SU-DHL-6 (cell line): ENCODE measurements around the gene IL1RN.

ENCODE experiments used
- H2AFZ ChIP-seq: fragments of 200-600 bp; sonication (generic); 2 replicates; pipeline ENCODE4 v1.6.1; 2014; ENCODE audit warnings: low read depth, mild to moderate bottlenecking, moderate library complexity, mixed read lengths, antibody characterized with exemption, low read length; ENCODE audit not compliant: severe bottlenecking
- H3F3A ChIP-seq: fragments of 200-600 bp; shearing (Covaris generic); 2 replicates; pipeline ENCODE4 v1.6.0; 2016; ENCODE audit warnings: antibody characterized with exemption, mild to moderate bottlenecking; ENCODE audit not compliant: insufficient read depth
- H3K27ac ChIP-seq: fragments of 200-600 bp; sonication (generic); 2 replicates; pipeline ENCODE4 v1.5.1; 2016; ENCODE audit warnings: low read depth, mild to moderate bottlenecking, low read length, moderate library complexity, mixed read lengths
- H3K27me3 ChIP-seq: fragments of 200-600 bp; sonication (generic), shearing (Covaris generic); 2 replicates; pipeline ENCODE4 v1.6.0; 2014; ENCODE audit warnings: mild to moderate bottlenecking, low read length
- H3K36me3 ChIP-seq: fragments of 200-600 bp; sonication (generic); 2 replicates; pipeline ENCODE4 v1.6.1; 2014; ENCODE audit warnings: mild to moderate bottlenecking, low read length, mixed read lengths
- H3K4me2 ChIP-seq: fragments of 300-600, 200-600 bp; shearing (Covaris generic), sonication (generic); 2 replicates; pipeline ENCODE4 v1.6.0; 2014; ENCODE audit warnings: low read length, low read depth, mild to moderate bottlenecking; ENCODE audit not compliant: poor library complexity, severe bottlenecking
- H3K4me3 ChIP-seq: fragments of 200-600 bp; sonication (generic); 2 replicates; pipeline ENCODE4 v1.5.1; 2014; ENCODE audit warnings: antibody characterized with exemption, low read length, mild to moderate bottlenecking, mixed read lengths; ENCODE audit not compliant: insufficient read depth, poor library complexity, severe bottlenecking
- H3K79me2 ChIP-seq: fragments of 200-600 bp; sonication (generic); 2 replicates; pipeline ENCODE4 v1.6.1; 2014; ENCODE audit warnings: mild to moderate bottlenecking, low read length, moderate library complexity; ENCODE audit not compliant: insufficient read depth
- H3K9ac ChIP-seq: fragments of 200-600 bp; sonication (generic); 2 replicates; pipeline ENCODE4 v1.7.0; 2014; ENCODE audit warnings: mild to moderate bottlenecking, low read length
- H3K9me2 ChIP-seq: fragments of 200-600 bp; sonication (generic); replicated peaks from 2 replicates; pipeline ENCODE4 v1.6.1; 2014; ENCODE audit warnings: low read length; ENCODE audit not compliant: insufficient read depth
- H3K9me3 ChIP-seq: fragments of 200-600 bp; sonication (generic); 2 replicates; pipeline ENCODE4 v1.6.1; 2014; ENCODE audit warnings: low read length, mixed read lengths; ENCODE audit not compliant: insufficient read depth
- H4K20me1 ChIP-seq: fragments of 200-600 bp; sonication (generic); 2 replicates; pipeline ENCODE4 v1.6.1; 2014; ENCODE audit warnings: low read depth, mild to moderate bottlenecking, antibody characterized with exemption, low read length, moderate library complexity, mixed read lengths
- EZH2phosphoT487 ChIP-seq: fragments of 200-600 bp; sonication (generic), shearing (Covaris generic); conservative IDR thresholded peaks from 2 replicates; pipeline ENCODE4 v1.6.1; 2018; ENCODE audit warnings: mild to moderate bottlenecking, antibody characterized with exemption, low read length, moderate library complexity, mixed read lengths
- TF ChIP-seq, protein P1 (sequence below): fragments of 200-600 bp; sonication (generic); IDR thresholded peaks from one replicate; pipeline ENCODE4 v1.5.1; 2017; ENCODE audit warnings: antibody characterized with exemption, mild to moderate bottlenecking, low read length, moderate library complexity; ENCODE audit not compliant: insufficient read depth, poor library complexity, severe bottlenecking

IL1RN gene

DNA sequence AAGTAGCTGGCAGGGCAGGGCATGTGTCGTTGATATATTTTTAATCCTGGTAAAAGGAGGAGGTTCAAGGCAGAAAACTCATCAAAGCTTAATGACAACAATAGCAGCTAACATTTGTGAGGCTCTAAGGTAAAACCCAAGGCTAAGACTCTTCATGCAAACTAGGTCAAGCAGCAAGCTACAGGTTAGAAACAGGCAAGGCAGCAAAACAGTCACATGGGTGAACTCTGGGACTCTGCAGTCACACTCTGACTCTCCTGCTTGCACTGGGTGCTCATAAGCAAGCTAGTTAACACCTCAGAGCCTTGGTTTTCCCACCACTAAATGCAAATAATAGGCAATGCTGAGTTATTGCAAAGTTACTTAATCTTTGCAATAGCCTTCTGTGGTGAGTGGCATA is 7.9 kb downstream of the IL1RN start:
- H3K4me2 ChIP-seq: no peak overlapping the region
- H3K4me3 ChIP-seq: no peak overlapping the region
- no peak overlapping the region for H2AFZ ChIP-seq
- H3K27me3 ChIP-seq: no peaks in the 10 kb centered on the region
- no peaks in the 10 kb centered on the region for H3K9me2 ChIP-seq
- H3K9ac ChIP-seq: no peak overlapping the region
- no peaks in the 10 kb centered on the region for H3F3A ChIP-seq
- H3K27ac ChIP-seq: no peak overlapping the region
- no peaks in the 10 kb centered on the region for H3K9me3 ChIP-seq
- H3K79me2 ChIP-seq: no peaks in the 10 kb centered on the region
- H3K36me3 ChIP-seq: no peaks in the 10 kb centered on the region
- no peak for TF ChIP-seq EZH2phosphoT487
- TF ChIP-seq, protein P1, sequence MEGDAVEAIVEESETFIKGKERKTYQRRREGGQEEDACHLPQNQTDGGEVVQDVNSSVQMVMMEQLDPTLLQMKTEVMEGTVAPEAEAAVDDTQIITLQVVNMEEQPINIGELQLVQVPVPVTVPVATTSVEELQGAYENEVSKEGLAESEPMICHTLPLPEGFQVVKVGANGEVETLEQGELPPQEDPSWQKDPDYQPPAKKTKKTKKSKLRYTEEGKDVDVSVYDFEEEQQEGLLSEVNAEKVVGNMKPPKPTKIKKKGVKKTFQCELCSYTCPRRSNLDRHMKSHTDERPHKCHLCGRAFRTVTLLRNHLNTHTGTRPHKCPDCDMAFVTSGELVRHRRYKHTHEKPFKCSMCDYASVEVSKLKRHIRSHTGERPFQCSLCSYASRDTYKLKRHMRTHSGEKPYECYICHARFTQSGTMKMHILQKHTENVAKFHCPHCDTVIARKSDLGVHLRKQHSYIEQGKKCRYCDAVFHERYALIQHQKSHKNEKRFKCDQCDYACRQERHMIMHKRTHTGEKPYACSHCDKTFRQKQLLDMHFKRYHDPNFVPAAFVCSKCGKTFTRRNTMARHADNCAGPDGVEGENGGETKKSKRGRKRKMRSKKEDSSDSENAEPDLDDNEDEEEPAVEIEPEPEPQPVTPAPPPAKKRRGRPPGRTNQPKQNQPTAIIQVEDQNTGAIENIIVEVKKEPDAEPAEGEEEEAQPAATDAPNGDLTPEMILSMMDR: no peak
- H4K20me1 ChIP-seq: no peaks in the 10 kb centered on the region

DNA sequence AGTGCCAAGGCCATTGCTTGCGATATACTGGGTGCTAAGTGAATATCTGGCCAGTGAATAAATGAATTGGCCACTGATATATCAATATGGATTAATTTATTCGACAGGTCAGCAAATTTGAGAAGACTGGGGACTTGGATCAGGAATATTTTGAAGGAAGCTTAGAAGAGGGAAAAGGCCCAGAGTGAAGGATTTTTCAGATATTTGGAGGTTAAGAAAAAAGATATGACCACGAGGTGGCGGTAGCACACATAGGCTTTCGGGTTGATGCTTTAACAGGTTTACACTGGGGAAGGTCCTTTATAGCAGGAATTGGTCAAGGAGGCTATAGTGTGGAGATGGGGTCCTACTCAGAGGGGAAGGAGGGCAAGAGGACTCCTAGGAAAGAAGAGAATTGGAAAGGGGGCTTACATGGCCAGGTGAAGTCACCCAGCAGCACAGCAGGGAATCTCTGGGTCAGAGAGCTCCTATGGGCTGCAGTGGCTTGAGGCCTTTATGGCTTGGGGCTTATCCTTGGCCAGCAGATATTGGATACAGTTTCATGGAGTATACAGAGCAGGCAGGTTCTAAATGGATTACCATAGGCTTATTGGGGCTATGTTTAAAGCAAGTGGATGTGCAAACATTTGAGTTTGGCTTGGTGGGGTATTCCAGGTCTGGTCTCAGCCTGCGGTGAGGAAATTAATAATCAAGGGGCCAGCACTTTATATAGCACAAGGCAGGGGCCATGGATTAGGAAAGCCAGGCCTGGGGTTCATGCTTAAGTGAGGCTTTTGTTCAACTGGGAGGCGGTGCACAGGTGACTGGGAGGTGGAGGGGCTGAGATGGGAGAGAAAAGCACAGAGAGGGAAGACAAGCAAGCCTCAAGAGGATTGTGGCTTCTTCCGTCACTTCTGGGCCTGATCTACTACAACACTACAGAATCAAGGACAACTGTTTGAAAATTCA is 9.7 kb downstream of the IL1RN start:
- no peaks in the 10 kb centered on the region for H3K36me3 ChIP-seq
- H3K4me3 ChIP-seq: no peak overlapping the region
- no peaks in the 10 kb centered on the region for H3F3A ChIP-seq
- no peaks in the 10 kb centered on the region for H3K79me2 ChIP-seq
- H4K20me1 ChIP-seq: no peaks in the 10 kb centered on the region
- no peak overlapping the region for H2AFZ ChIP-seq
- no peaks in the 10 kb centered on the region for H3K9me2 ChIP-seq
- no peak overlapping the region for H3K27ac ChIP-seq
- H3K9ac ChIP-seq: no peak overlapping the region
- no peaks in the 10 kb centered on the region for H3K9me3 ChIP-seq
- no peak overlapping the region for H3K4me2 ChIP-seq
- TF ChIP-seq EZH2phosphoT487: no peak
- TF ChIP-seq, protein P1: peak; percentile 56
- H3K27me3 ChIP-seq: no peaks in the 10 kb centered on the region

DNA sequence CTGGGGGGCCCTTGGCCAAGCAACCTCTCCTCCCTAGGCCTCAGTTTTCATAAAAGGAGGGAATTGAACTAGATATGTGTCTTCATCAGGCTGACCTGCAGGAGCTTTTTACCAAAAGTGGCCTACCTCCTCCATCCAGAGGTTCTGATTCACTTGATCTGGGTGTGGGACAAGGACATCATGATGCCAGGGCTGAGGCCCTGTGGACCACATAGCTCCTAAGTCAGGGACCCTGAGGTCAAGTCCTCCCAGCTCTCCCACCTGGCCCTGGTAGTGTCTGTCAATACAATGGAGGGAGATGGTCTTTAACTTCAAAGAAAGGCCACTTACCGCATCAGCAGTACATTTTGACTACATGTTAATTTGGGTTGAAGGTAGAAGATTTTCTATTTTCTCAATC is 10.4 kb downstream of the IL1RN start:
- H3K9me2 ChIP-seq: no peaks in the 10 kb centered on the region
- TF ChIP-seq, protein P1: no peak
- no peaks in the 10 kb centered on the region for H3K36me3 ChIP-seq
- no peak overlapping the region for H2AFZ ChIP-seq
- no peak overlapping the region for H3K27ac ChIP-seq
- no peaks in the 10 kb centered on the region for H3K9me3 ChIP-seq
- H4K20me1 ChIP-seq: no peaks in the 10 kb centered on the region
- H3K9ac ChIP-seq: no peak overlapping the region
- no peak overlapping the region for H3K4me2 ChIP-seq
- H3K4me3 ChIP-seq: no peak overlapping the region
- no peaks in the 10 kb centered on the region for H3K79me2 ChIP-seq
- H3F3A ChIP-seq: no peaks in the 10 kb centered on the region
- H3K27me3 ChIP-seq: no peaks in the 10 kb centered on the region
